22Rv1 (cell line): ENCODE measurements around the gene ACP3.

Source experiments
- ZFX ChIP-seq: fragments of 450-650 bp; IDR thresholded peaks from 2 replicates; pipeline ENCODE4 v1.6.1; 2017; ENCODE audit warnings: antibody characterized with exemption, borderline replicate concordance
- TF ChIP-seq, protein P1 (sequence below): fragments of 450-650 bp; IDR thresholded peaks from 2 replicates; pipeline ENCODE4 v1.5.1; 2017; ENCODE audit warnings: mild to moderate bottlenecking

DNA sequence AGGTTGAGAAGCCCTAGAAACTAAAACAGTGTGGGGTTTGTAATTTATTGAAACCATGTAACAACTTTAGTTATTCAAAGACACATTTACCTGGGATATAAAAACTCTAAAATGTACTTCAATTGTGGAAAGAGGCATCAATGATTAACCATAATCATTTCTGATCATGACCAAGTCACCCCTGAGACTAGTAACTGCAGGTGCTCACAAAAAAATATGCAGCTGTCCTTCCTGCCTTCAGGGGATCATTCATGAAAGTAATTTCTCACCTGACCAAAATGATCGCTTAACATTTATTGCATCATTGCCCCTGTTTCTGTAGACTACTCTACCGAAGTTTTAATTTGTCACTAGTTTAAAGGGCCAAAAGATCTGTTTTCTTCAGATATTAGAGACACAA lies 9.0 kb downstream of the ACP3 start:
- TF ChIP-seq, protein P1, sequence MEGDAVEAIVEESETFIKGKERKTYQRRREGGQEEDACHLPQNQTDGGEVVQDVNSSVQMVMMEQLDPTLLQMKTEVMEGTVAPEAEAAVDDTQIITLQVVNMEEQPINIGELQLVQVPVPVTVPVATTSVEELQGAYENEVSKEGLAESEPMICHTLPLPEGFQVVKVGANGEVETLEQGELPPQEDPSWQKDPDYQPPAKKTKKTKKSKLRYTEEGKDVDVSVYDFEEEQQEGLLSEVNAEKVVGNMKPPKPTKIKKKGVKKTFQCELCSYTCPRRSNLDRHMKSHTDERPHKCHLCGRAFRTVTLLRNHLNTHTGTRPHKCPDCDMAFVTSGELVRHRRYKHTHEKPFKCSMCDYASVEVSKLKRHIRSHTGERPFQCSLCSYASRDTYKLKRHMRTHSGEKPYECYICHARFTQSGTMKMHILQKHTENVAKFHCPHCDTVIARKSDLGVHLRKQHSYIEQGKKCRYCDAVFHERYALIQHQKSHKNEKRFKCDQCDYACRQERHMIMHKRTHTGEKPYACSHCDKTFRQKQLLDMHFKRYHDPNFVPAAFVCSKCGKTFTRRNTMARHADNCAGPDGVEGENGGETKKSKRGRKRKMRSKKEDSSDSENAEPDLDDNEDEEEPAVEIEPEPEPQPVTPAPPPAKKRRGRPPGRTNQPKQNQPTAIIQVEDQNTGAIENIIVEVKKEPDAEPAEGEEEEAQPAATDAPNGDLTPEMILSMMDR = no peak
- TF ChIP-seq ZFX = no peak
